SK-N-SH (cell line): ENCODE measurements around the gene MFSD6L. TPM values are rescaled to one million over a fixed set of nuclear protein-coding genes. Genes with fewer than 3 reads are reported as not detected.

ENCODE experiments used
- CTCF ChIA-PET: fragments of 300-600, 350-600 bp; formaldehyde crosslinking; extraction: SDS; loops from one replicate; lab custom pipeline; 2021; lab: Yijun Ruan, JAX
- POLR2A ChIA-PET: fragments of 350-600 bp; sonication (Branson Sonifier 250); formaldehyde crosslinking; extraction: SDS; loops from one replicate; lab custom pipeline; 2020; ENCODE audit warnings: antibody characterized with exemption, inconsistent platforms; lab: Yijun Ruan, JAX
- DNase-seq: peaks from one replicate; pipeline ENCODE4 v3.0.0; 2012
- H2AFZ ChIP-seq: fragments of 200-600 bp; sonication (generic); 2 replicates; pipeline ENCODE4 v1.8.1; 2016; ENCODE audit warnings: antibody characterized with exemption, mild to moderate bottlenecking, low read depth
- H3F3A ChIP-seq: fragments of 200-600 bp; sonication (generic); replicated peaks from 2 replicates; pipeline ENCODE3; 2016; ENCODE audit warnings: antibody characterized with exemption, mild to moderate bottlenecking; ENCODE audit not compliant: insufficient read depth
- H3K27ac ChIP-seq, 2 experiments: fragments of 200-500 bp in 1 of 2; fragments of 200-600 bp in 1 of 2; sonication (Bioruptor generic) in 1 of 2; sonication (generic), shearing (Covaris generic) in 1 of 2; 2 replicates each; pipeline versions ENCODE4 v1.5.1 to v1.6.1; 2014 to 2016; ENCODE audit warnings: low read depth in 2 of 2, inconsistent platforms in 1 of 2, low read length in 1 of 2, mild to moderate bottlenecking in 1 of 2, mixed read lengths in 1 of 2
- H3K27me3 ChIP-seq: fragments of 200-600 bp; sonication (generic), shearing (Covaris generic); 2 replicates; pipeline ENCODE4 v1.6.1; 2016; ENCODE audit warnings: mixed run types; ENCODE audit not compliant: insufficient read depth
- H3K36me3 ChIP-seq, 2 experiments: fragments of 200-500 bp in 1 of 2; fragments of 200-600 bp in 1 of 2; sonication (Bioruptor generic) in 1 of 2; sonication (generic) in 1 of 2; replicated peaks in 1 of 2; 2 replicates each; pipeline versions ENCODE3 to v1.5.1; 2014 to 2016; ENCODE audit warnings: low read length in 1 of 2, mild to moderate bottlenecking in 1 of 2; ENCODE audit not compliant: insufficient read depth in 2 of 2, control insufficient read depth in 1 of 2
- H3K4me1 ChIP-seq, 2 experiments: fragments of 200-500 bp in 1 of 2; fragments of 200-600 bp in 1 of 2; sonication (Bioruptor generic) in 1 of 2; sonication (generic), shearing (Covaris generic) in 1 of 2; 2 replicates each; pipeline versions ENCODE4 v1.5.1 to v1.6.1; 2014 to 2016; ENCODE audit warnings: low read depth in 1 of 2, low read length in 1 of 2, mixed run types in 1 of 2; ENCODE audit not compliant: insufficient read depth in 2 of 2, control insufficient read depth in 1 of 2
- H3K4me2 ChIP-seq: fragments of 200-600 bp; sonication (generic), shearing (Covaris generic); 2 replicates; pipeline ENCODE4 v1.6.1; 2017; ENCODE audit warnings: mixed run types
- H3K4me3 ChIP-seq, 2 experiments: fragments of 200-500 bp in 1 of 2; fragments of 200-600 bp in 1 of 2; sonication (Bioruptor generic) in 1 of 2; sonication (generic), shearing (Covaris generic) in 1 of 2; 2 replicates each; pipeline versions ENCODE4 v1.5.1 to v1.8.1; 2014 to 2016; ENCODE audit warnings: low read depth in 2 of 2, inconsistent platforms in 1 of 2, low read length in 1 of 2, mild to moderate bottlenecking in 1 of 2, mixed read lengths in 1 of 2, moderate library complexity in 1 of 2
- H3K79me2 ChIP-seq: fragments of 200-600 bp; sonication (generic); 2 replicates; pipeline ENCODE4 v1.8.1; 2017; ENCODE audit warnings: mild to moderate bottlenecking; ENCODE audit not compliant: insufficient read depth
- H3K9ac ChIP-seq: fragments of 200-600 bp; sonication (generic); 2 replicates; pipeline ENCODE4 v1.6.1; 2017; ENCODE audit warnings: mixed run types
- H3K9me2 ChIP-seq: fragments of 200-600 bp; sonication (generic); 2 replicates; pipeline ENCODE4 v1.6.1; 2017; ENCODE audit warnings: mixed run types
- H3K9me3 ChIP-seq: fragments of 200-600 bp; sonication (generic); 2 replicates; pipeline ENCODE4 v1.6.1; 2017; ENCODE audit warnings: mixed run types, mild to moderate bottlenecking, moderate library complexity
- H4K20me1 ChIP-seq: fragments of 200-600 bp; sonication (generic); 2 replicates; pipeline ENCODE4 v1.6.1; 2017; ENCODE audit warnings: mild to moderate bottlenecking, mixed run types; ENCODE audit not compliant: insufficient read depth
- CHD2 ChIP-seq: fragments of 150-350 bp; IDR thresholded peaks from 2 replicates; pipeline ENCODE4 v1.6.1; 2018; ENCODE audit warnings: low read length; ENCODE audit not compliant: partially characterized antibody
- FOSL2 ChIP-seq: IDR thresholded peaks from 2 replicates; pipeline ENCODE4 v1.4.0; 2012; ENCODE audit warnings: low read depth, mild to moderate bottlenecking, moderate library complexity, borderline replicate concordance
- FOXJ3 ChIP-seq: sonication (generic); formaldehyde crosslinking; IDR thresholded peaks from 2 replicates; pipeline ENCODE4 v1.5.1; 2020; ENCODE audit warnings: mild to moderate bottlenecking, missing genetic modification reagents
- GATA2 ChIP-seq: sonication (generic); formaldehyde crosslinking; IDR thresholded peaks from 2 replicates; pipeline ENCODE4 v1.5.0; 2020; ENCODE audit warnings: mild to moderate bottlenecking, missing genetic modification reagents
- MEF2A ChIP-seq: IDR thresholded peaks from 2 replicates; pipeline ENCODE4 v1.4.0; 2012; ENCODE audit warnings: low read depth, borderline replicate concordance
- POLR2AphosphoS5 ChIP-seq: IDR thresholded peaks from 2 replicates; pipeline ENCODE4 v1.6.1; 2012; ENCODE audit warnings: low read depth, low read length
- RAD21 ChIP-seq: IDR thresholded peaks from 2 replicates; pipeline ENCODE4 v1.6.1; 2012; ENCODE audit warnings: mild to moderate bottlenecking, low read length
- RCOR1 ChIP-seq: fragments of 150-350 bp; IDR thresholded peaks from 2 replicates; pipeline ENCODE4 v1.6.1; 2017; ENCODE audit warnings: antibody characterized with exemption, low read length
- RFX5 ChIP-seq: IDR thresholded peaks from 2 replicates; pipeline ENCODE4 v1.6.1; 2012; ENCODE audit warnings: mild to moderate bottlenecking, improper control_type of control experiment, low read length
- RXRA ChIP-seq: IDR thresholded peaks from 2 replicates; pipeline ENCODE4 v1.4.0; 2012; ENCODE audit warnings: low read depth, mild to moderate bottlenecking, borderline replicate concordance
- TAF1 ChIP-seq: IDR thresholded peaks from 2 replicates; pipeline ENCODE4 v1.6.1; 2012; ENCODE audit warnings: low read depth, mild to moderate bottlenecking, low read length, moderate library complexity, borderline replicate concordance
- TEAD4 ChIP-seq: IDR thresholded peaks from 2 replicates; pipeline ENCODE4 v1.4.0; 2012; ENCODE audit warnings: mild to moderate bottlenecking, borderline replicate concordance; ENCODE audit not compliant: insufficient read depth
- WGBS: methylation state at CpG from one replicate; pipeline ENCODE4 v1.1.6; 2017; ENCODE audit warnings: low lambda C conversion rate; 5-methylcytosine and 5-hydroxymethylcytosine counted together
- polyA plus RNA-seq, 3 experiments: library from polyadenylated mRNA; depleted of rRNA; stranded (reverse); fragments of >200 nt; gene quantifications; 2 replicates each; pipeline ENCODE4 v1.2.3, GENCODE V29; 2012
- TF ChIP-seq, protein P1 (sequence below): IDR thresholded peaks from 2 replicates; pipeline ENCODE4; 2012
- TF ChIP-seq, protein P2 (sequence below): IDR thresholded peaks from 2 replicates; pipeline ENCODE4 v1.4.0; 2012; ENCODE audit warnings: low read depth, borderline replicate concordance
- TF ChIP-seq, protein P3 (sequence below): IDR thresholded peaks from 2 replicates; pipeline ENCODE4 v1.4.0; 2012; ENCODE audit warnings: low read depth
- TF ChIP-seq, protein P4 (sequence below): IDR thresholded peaks from 2 replicates; pipeline ENCODE4 v1.6.1; 2012; ENCODE audit warnings: mild to moderate bottlenecking, low read depth, low read length, moderate library complexity

MFSD6L gene
- polyA plus RNA-seq, 1 of the 3 experiments (the other 2 are of a cell fraction), result not detected

DNA sequence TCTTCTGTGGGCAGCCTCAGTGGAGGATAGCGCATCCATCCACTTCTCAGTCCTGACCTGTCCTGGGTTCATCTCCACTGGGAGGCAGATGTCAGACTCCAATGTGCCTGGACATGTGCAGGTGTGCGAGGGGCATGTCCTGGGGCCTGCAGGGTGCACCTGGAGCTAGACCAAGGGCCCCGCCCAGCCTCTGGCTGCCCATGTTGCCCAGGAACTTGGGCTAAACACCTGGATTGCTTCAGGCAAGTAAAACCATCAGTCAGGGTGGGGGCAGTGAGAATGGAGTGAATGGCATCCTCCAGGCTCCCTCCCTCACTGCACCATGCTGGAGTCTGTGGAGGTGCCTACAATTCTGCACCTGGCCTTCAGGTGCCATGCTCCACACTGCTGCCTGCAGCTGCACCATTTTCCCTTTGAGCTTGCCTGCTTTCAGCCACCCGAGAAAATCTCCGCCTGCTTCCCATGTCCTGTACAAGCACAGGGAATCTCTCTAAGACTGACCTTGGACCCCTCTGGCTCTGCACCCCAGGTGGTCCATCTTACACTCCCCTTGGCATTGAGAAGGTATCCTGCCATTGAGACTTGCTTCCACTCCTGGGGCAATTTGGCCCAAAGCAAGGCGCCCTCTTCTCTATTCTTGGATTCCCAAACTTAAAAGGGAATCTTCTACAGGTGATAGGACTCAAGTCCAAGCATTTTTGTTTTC, 2.1 kb upstream of the MFSD6L start (continued):
- TF ChIP-seq, protein P1, sequence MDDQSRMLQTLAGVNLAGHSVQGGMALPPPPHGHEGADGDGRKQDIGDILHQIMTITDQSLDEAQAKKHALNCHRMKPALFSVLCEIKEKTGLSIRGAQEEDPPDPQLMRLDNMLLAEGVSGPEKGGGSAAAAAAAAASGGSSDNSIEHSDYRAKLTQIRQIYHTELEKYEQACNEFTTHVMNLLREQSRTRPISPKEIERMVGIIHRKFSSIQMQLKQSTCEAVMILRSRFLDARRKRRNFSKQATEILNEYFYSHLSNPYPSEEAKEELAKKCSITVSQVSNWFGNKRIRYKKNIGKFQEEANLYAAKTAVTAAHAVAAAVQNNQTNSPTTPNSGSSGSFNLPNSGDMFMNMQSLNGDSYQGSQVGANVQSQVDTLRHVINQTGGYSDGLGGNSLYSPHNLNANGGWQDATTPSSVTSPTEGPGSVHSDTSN, result no peak
- TF ChIP-seq FOXJ3 (CRISPR knock-in tag), result no peak
- TF ChIP-seq POLR2AphosphoS5, result no peak
- TF ChIP-seq MEF2A, result no peak
- TF ChIP-seq, protein P2, sequence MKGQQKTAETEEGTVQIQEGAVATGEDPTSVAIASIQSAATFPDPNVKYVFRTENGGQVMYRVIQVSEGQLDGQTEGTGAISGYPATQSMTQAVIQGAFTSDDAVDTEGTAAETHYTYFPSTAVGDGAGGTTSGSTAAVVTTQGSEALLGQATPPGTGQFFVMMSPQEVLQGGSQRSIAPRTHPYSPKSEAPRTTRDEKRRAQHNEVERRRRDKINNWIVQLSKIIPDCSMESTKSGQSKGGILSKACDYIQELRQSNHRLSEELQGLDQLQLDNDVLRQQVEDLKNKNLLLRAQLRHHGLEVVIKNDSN, result no peak
- no peak for TF ChIP-seq TAF1
- TF ChIP-seq RAD21, result no peak
- no peak for TF ChIP-seq RXRA
- no peak for TF ChIP-seq TEAD4
- no peak for TF ChIP-seq CHD2
- TF ChIP-seq, protein P3, sequence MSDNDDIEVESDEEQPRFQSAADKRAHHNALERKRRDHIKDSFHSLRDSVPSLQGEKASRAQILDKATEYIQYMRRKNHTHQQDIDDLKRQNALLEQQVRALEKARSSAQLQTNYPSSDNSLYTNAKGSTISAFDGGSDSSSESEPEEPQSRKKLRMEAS, result no peak
- TF ChIP-seq RFX5, result no peak
- no peak for TF ChIP-seq RCOR1
- TF ChIP-seq FOSL2, result no peak
- TF ChIP-seq, all 33 proteins: peak for 0

DNA sequence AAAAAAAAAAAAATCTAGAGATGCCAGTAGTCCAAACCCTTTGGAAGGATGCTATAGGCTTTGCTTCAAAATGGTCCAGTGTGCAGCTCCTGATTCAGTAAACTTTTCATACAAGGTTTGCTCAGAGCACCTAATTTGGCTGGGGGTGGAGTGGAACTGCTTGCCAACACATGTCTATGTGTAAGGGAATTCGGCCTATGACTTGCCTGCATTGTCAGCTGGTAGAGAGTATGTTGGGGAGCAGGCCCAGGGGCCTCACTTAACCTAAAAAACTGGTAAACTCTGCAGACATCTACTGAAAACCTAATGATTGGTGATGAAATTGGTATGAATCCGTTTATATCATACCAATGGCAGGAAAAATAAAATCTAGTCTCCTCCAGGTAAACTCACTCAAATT, 1.5 kb upstream of the MFSD6L start:
- Histone ChIP-seq H3K4me1 (no peaks in the 10 kb centered on the region), H3F3A (no peaks in the 10 kb centered on the region), H3K79me2 (no peaks in the 10 kb centered on the region), H3K9me2 (no peaks in the 10 kb centered on the region), H3K27me3 (peaks cover 64% of the 10 kb centered on the region), H3K9ac (no peak overlapping the region), H4K20me1 (no peaks in the 10 kb centered on the region), H3K4me2 (no peak overlapping the region), H3K27ac (no peak overlapping the region), H3K9me3 (no peaks in the 10 kb centered on the region), H3K4me3 (no peak overlapping the region), H2AFZ (no peak overlapping the region), H3K36me3 (no peaks in the 10 kb centered on the region)
- 4% methylated on average over 2 of the region's 2 CpGs for WGBS
- ChIA-PET CTCF (interaction anchor here (2.2 kb wide), 1 partner anchor 15 kb away, joined by 15 read pairs; no protein-coding TSS in a partner anchor), POLR2A (no interaction called here)
- DNase-seq, result no peak
- TF ChIP-seq TEAD4 (no peak), MEF2A (no peak), GATA2 (CRISPR knock-in tag) (no peak)
- TF ChIP-seq, protein P4, sequence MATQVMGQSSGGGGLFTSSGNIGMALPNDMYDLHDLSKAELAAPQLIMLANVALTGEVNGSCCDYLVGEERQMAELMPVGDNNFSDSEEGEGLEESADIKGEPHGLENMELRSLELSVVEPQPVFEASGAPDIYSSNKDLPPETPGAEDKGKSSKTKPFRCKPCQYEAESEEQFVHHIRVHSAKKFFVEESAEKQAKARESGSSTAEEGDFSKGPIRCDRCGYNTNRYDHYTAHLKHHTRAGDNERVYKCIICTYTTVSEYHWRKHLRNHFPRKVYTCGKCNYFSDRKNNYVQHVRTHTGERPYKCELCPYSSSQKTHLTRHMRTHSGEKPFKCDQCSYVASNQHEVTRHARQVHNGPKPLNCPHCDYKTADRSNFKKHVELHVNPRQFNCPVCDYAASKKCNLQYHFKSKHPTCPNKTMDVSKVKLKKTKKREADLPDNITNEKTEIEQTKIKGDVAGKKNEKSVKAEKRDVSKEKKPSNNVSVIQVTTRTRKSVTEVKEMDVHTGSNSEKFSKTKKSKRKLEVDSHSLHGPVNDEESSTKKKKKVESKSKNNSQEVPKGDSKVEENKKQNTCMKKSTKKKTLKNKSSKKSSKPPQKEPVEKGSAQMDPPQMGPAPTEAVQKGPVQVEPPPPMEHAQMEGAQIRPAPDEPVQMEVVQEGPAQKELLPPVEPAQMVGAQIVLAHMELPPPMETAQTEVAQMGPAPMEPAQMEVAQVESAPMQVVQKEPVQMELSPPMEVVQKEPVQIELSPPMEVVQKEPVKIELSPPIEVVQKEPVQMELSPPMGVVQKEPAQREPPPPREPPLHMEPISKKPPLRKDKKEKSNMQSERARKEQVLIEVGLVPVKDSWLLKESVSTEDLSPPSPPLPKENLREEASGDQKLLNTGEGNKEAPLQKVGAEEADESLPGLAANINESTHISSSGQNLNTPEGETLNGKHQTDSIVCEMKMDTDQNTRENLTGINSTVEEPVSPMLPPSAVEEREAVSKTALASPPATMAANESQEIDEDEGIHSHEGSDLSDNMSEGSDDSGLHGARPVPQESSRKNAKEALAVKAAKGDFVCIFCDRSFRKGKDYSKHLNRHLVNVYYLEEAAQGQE, result no peak
